ENCODE measurements around the gene NR1H3.

The NR1H3 gene

GRCh38 chr11:47244448-47245350, 13.1 kb upstream of the NR1H3 start:
- no peak for DNase-seq (ENCODE audit: low read depth)

DNA sequence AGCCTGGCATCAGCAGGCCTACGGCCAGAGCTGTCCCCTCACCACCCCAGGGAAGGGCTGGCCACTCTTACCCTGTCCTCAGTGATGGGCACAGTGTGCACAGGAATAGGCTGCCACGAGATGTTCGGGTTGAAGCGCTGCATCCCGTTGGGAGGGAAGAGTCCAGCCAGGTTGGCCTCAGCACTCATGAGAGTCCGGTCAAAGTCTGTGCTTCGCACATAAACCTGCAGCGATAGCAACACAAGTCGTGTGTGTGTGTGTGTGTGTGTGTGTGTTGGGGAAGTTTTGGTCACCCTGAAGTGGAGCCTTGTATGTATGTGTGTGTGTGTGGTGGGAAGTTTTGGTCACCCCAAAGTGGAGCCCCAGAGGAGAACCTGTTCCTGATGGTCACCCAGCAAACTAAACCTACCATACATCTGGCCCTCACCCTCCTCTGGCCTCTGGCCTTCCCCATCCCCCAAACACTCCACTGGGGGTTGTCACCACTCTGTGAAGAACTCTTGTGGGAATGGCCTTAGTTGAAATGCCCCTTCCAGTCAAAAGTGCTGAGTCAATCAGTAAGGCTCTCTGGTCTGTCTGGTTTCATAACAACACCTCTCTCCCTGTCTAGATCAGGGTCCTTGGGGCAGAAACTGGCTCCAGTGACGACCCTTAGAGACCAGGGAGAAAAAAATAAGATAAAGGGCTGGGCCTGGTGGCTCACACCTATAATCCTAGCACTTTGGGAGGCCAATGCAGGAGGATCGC, 12.0 kb upstream of the NR1H3 start:
- no peak for DNase-seq (ENCODE audit: low read depth)

GRCh38 chr11:47247502-47247901, 10.3 kb upstream of the NR1H3 start:
- DNase-seq (ENCODE audit: low read depth), result no peak

DNA sequence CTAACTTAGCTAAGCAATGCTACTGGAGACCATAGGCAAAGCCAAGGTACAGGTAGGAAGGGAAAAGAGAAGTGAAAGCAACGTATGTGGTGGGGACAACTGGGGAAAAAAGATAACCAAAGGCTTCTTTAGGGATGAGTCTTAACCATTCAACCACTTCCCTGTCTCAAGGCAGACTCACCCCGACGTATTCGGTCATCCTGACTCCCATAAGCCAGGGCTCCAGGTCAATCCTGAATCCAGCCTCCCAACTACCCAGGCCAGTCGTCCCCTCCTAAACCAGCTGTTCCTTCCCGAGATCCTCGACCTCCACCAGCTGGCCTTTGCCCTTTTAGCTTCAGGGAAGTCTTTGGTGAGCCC, 9.5 kb upstream of the NR1H3 start:
- no peak for DNase-seq (ENCODE audit: low read depth)

- DNase-seq (ENCODE audit: low read depth), result peak; percentile 77
Measured at GRCh38 chr11:47248664-47249377, 9.0 kb upstream of the NR1H3 start, which contains the start of gene ACP2. TSS of gene ACP2 (minus strand) at chr11:47248814. CDS start at chr11:47248789, 25 bp downstream.

DNA sequence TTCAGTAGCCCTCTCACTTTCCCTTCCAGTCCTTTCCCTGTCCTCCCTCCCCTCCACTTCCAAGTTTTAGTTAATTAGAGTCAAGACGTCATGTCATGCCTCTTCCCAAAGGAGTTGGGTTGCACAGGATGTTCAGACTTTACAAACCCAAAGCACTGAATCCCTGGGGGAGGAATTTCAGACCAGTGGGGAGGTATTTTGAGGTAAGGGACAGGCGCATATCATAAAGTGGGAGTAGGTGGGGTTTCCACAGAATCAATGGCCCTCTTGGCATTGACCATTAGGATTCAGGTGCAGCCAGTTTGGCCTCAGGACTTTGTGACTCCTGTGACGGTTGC, 8.4 kb upstream of the NR1H3 start:
- no peak for DNase-seq (ENCODE audit: low read depth)

DNA sequence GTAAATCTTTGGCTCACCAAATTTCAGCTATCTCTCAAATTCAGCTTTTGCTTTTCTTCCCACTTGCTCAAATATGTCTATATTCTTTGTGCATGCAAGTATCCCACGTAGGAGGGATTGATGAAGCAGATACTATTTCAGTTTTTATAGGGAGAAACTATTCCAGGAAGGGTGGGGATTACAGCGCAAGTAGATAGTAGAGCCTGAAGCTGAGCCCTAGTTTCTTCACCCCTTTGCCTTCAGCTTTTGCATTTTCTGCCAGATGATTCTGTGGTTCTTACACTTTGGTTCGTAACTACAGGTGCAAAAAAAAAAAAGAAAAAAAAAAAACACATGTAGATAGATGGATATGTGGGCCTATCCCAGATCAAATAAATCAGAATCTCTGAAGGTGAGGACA, 6.0 kb upstream of the NR1H3 start:
- DNase-seq (ENCODE audit: low read depth), result no peak

- DNase-seq (ENCODE audit: low read depth), result no peak
Measured at GRCh38 chr11:47253660-47254059, 4.1 kb upstream of the NR1H3 start.

GRCh38 chr11:47254386-47254785, 3.4 kb upstream of the NR1H3 start:
- DNase-seq (ENCODE audit: low read depth), result no peak

DNA sequence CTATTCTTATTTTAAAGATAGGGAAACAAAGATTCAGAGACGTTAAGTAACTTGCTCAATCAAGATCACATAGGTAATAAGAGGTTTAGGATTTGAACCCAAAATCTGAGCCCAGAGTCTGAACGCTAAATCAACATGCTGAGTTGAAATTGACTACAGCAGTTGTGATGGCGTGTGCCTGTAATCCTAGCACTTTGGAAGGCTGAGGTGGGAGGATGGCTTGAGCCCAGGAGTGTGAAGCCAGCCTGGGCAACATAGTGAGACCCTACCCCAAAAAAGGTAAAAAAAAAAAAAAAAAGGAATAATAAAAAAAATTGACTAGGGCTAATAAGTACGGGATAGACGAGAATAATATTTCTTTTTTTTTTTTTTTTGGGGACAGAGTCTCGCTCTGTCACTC, 1.4 kb upstream of the NR1H3 start:
- DNase-seq (ENCODE audit: low read depth), result no peak

DNA sequence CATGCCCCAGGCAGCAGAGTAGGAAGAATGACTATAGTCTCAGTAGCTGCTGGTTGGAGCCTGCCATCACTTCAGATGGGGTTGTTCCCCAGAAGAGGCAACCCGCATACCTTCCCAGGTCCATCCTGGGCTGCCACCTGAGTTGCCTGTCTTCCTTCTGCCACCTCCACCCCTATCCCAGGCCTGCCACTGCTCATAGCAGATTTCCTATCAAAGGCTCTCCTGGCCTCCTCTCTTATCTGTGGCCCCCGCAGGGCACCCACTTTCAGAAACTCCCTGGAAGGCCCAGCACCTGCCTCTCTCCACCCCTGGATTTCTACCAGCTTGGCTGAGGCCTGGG, 649 bp upstream of the NR1H3 start:
- DNase-seq (ENCODE audit: low read depth), result no peak

DNA sequence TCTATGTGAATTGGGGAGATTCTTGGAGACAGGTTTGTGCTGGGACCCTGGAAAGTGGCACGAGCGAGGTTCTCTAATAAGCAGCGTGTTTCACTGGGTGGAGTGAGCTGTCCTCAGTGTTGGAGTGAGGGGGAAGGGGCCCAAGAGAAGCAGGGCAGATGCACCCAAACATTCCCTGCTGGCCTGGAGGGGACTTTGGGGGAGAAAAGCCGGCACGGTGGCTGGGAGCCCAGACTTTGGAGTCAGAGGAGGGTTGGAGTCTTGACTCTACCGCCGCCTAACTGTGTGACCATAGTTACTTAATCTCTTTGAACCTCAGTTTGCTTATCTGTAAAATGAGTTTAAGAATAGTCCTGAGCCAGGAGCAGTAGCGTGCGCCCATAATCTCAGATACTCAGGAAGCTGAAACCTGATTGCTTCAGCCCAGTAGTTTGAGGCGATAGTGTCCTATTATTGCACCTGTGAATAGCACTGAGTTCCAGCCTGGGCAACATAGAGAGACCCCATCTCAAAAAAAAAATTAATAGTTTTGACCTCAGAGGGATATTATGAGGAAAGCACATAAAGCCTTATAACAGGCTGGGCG, 614 bp downstream of the NR1H3 start:
- DNase-seq (ENCODE audit: low read depth), result no peak

DNA sequence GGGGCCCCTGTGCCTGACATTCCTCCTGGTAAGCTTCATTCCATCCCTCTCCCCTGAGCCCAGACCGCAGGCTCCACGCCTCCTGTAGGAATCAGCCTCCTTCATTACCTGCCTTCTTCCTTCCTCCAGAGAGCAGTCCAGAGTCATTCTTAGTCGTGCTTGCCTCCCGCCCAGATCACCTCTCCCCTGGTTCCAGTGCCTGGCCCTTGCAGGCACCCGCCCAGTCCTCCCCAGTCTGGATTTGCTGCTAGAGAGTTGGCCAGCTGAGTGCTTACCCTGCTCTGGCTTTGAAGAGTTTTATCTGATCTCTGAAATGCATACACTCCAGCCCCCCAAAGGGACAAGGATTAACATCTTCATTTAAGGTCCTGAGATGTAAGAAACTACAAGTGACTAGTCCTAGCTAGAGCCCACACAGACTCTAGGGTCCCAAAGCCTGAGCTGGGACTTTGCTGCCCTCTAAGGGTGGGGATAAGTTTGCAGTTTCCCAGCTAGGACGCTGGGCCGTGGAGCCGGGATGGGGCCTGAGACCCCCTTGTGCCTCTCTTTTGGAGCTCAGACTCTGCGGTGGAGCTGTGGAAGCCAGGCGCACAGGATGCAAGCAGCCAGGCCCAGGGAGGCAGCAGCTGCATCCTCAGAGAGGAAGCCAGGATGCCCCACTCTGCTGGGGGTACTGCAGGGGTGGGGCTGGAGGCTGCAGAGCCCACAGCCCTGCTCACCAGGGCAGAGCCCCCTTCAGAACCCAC, 1.6 kb downstream of the NR1H3 start:
- DNase-seq (ENCODE audit: low read depth), result no peak

DNA sequence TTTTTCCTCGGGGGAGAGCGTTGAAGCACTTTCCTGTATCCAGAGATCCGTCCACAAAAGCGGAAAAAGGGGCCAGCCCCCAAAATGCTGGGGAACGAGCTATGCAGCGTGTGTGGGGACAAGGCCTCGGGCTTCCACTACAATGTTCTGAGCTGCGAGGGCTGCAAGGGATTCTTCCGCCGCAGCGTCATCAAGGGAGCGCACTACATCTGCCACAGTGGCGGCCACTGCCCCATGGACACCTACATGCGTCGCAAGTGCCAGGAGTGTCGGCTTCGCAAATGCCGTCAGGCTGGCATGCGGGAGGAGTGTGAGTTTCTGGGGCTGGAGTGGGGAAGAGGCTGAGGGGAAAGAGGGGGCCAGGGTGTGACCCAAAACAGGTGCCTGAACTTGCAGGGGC, 2.6 kb downstream of the NR1H3 start:
- no peak for DNase-seq (ENCODE audit: low read depth)

DNA sequence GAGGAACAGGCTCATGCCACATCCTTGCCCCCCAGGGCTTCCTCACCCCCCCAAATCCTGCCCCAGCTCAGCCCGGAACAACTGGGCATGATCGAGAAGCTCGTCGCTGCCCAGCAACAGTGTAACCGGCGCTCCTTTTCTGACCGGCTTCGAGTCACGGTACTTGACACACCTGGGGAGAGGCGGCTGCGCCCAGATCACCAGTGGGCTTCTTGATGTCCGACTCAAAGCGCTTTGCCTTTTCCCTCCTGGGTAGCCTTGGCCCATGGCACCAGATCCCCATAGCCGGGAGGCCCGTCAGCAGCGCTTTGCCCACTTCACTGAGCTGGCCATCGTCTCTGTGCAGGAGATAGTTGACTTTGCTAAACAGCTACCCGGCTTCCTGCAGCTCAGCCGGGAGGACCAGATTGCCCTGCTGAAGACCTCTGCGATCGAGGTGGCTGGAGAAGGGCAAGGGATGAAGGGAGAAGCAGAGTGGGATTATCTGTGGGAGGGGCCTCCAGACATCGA, 3.5 kb downstream of the NR1H3 start:
- DNase-seq (ENCODE audit: low read depth), result no peak

DNA sequence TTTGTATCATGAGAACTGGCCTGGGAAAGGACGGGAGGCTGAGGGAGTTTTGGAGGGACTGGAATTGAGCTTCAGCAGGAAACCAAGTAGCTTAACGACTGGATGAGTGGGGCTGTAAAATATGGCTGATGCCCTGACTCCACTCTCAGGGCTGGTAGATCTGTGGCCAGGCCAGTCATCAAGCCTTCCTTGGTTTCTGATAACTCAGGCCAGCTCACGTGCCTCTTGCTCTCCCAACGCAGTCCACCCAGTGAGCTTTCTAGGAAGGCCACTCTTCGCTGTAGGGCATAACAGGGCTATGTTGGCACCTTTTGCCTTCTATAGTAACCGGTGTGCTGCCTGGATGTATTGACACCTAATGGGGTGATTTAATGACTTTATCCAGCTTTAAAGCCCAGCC, 6.3 kb downstream of the NR1H3 start:
- DNase-seq (ENCODE audit: low read depth), result no peak

GRCh38 chr11:47264521-47264920, 6.7 kb downstream of the NR1H3 start:
- DNase-seq (ENCODE audit: low read depth), result no peak

- no peak for DNase-seq (ENCODE audit: low read depth)
Measured at GRCh38 chr11:47267876-47268275, 10.1 kb downstream of the NR1H3 start.

DNA sequence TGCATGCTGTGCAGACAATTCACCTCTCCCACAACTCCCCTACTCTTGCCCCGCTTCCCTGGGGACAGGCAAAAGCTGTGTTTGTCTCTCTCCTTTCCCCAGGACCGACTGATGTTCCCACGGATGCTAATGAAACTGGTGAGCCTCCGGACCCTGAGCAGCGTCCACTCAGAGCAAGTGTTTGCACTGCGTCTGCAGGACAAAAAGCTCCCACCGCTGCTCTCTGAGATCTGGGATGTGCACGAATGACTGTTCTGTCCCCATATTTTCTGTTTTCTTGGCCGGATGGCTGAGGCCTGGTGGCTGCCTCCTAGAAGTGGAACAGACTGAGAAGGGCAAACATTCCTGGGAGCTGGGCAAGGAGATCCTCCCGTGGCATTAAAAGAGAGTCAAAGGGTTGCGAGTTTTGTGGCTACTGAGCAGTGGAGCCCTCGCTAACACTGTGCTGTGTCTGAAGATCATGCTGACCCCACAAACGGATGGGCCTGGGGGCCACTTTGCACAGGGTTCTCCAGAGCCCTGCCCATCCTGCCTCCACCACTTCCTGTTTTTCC, 10.7 kb downstream of the NR1H3 start:
- no peak for DNase-seq (ENCODE audit: low read depth)

DNA sequence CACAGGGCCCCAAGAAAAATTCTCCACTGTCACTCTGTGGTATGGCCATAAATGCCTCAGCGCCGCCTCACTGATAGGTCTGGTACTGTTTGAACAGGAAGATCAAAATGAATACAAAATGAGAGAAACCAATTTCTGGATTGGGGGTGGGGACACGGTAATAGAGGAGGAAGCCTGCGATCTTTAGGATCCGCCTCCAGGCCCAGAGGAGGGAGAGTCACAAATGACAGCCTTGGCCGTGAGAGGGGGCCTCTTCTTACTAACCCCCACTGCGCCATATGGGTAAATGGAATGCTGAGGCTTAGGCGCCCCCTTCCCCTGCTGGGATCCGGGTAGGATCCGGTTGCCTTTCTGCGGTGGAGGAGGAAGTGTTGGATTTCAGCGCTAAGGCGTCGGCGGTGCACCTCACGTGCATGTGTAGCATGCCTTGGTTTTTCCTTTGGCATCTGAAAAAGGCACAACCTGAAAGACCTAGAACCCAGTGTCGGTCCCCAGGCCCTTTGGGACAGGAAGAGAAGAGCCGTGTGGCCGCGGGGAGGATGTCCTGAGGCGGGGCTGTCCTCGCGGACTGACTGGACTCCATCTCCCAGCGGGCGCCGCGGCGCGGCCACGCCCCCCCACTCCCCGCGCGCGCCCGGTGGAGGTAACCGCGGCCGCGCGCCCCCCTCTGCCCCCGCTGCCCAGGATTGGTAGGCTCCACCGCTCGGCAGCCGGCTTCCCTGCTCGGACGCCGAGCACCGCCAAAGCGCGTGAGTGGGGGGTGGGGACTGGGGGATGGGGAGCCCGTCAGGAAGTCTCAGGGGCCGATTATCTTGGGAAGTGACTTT, 11.4 kb downstream of the NR1H3 start:
- peak; percentile 71 for DNase-seq (ENCODE audit: low read depth)

Measured in HS-27A (cell line).